Smooth muscle cell (in vitro differentiated cells): ENCODE results near the gene SLC25A43. TPM values are rescaled to one million over a fixed set of nuclear protein-coding genes. Genes with fewer than 3 reads are reported as not detected.
"Not testable (repeated sequence)": the region's sequence is repeated elsewhere in the genome, so short reads cannot be mapped to it uniquely, and the experiment has no call there.

Experiments used
- DNase-seq: peaks from one replicate; lab custom pipeline; 2025; ENCODE audit not compliant: unreplicated experiment; lab: John Stamatoyannopoulos, UW
- H2AFZ ChIP-seq: fragments of 200-600 bp; sonication (generic); 2 replicates; pipeline ENCODE4 v1.6.0; 2016; ENCODE audit warnings: antibody characterized with exemption, low read depth, mild to moderate bottlenecking
- H3F3A ChIP-seq: fragments of 200-600 bp; sonication (generic); 2 replicates; pipeline ENCODE4 v1.6.0; 2017; ENCODE audit warnings: antibody characterized with exemption, low read depth
- H3K27ac ChIP-seq: fragments of 200-600 bp; sonication (generic); 2 replicates; pipeline ENCODE4 v1.5.1; 2016; ENCODE audit warnings: low read depth, mild to moderate bottlenecking
- H3K27me3 ChIP-seq: fragments of 200-600 bp; sonication (generic); 2 replicates; pipeline ENCODE4 v1.6.1; 2016; ENCODE audit warnings: low read depth, mild to moderate bottlenecking
- H3K36me3 ChIP-seq: fragments of 200-600 bp; sonication (generic); 2 replicates; pipeline ENCODE4 v1.5.1; 2016; ENCODE audit warnings: low read depth
- H3K4me1 ChIP-seq: fragments of 200-600 bp; sonication (generic); 2 replicates; pipeline ENCODE4 v1.5.1; 2016; ENCODE audit warnings: low read depth
- H3K4me2 ChIP-seq: fragments of 200-600 bp; sonication (generic); 2 replicates; pipeline ENCODE4 v1.6.0; 2016; ENCODE audit warnings: mild to moderate bottlenecking
- H3K4me3 ChIP-seq: fragments of 200-600 bp; sonication (generic); 2 replicates; pipeline ENCODE4 v1.5.1; 2016; ENCODE audit warnings: mild to moderate bottlenecking
- H3K79me2 ChIP-seq: fragments of 200-600 bp; sonication (generic); 2 replicates; pipeline ENCODE4 v1.6.0; 2016; ENCODE audit warnings: low read depth, mild to moderate bottlenecking
- H3K9ac ChIP-seq: fragments of 200-600 bp; sonication (generic); 2 replicates; pipeline ENCODE4 v1.6.0; 2016; ENCODE audit warnings: low read depth
- H3K9me3 ChIP-seq: fragments of 200-600 bp; sonication (generic); replicated peaks from 2 replicates; pipeline ENCODE4 v1.5.1; 2016; ENCODE audit warnings: low read depth
- H4K20me1 ChIP-seq: fragments of 200-600 bp; sonication (generic); 2 replicates; pipeline ENCODE4 v1.6.0; 2016; ENCODE audit warnings: low read depth
- WGBS: methylation state at CpG from one replicate; pipeline ENCODE4 v1.1.7; 2016; ENCODE audit warnings: low lambda C conversion rate; 5-methylcytosine and 5-hydroxymethylcytosine counted together
- polyA plus RNA-seq: library from polyadenylated mRNA; unstranded; fragments of >200 nt; fragmentation: Nextera tagmentation; extraction: Ambion mirVana; gene quantifications from 2 replicates; pipeline ENCODE4 v1.2.1, GENCODE V29; 2016
- total RNA-seq: library from RNA; depleted of rRNA; stranded (reverse); fragments of >200 nt; gene quantifications from 2 replicates; pipeline ENCODE4 v1.2.3, GENCODE V29; 2014
- TF ChIP-seq, protein P1 (sequence below): fragments of 200-600 bp; sonication (generic); IDR thresholded peaks from 2 replicates; pipeline ENCODE4 v1.5.1; 2017; ENCODE audit warnings: borderline replicate concordance, mild to moderate bottlenecking, antibody characterized with exemption; ENCODE audit not compliant: insufficient read depth, poor library complexity, severe bottlenecking

SLC25A43 gene
- total and polyA plus RNA-seq, 2 experiments from 2014 or later, result 15.4 to 15.6 TPM

DNA sequence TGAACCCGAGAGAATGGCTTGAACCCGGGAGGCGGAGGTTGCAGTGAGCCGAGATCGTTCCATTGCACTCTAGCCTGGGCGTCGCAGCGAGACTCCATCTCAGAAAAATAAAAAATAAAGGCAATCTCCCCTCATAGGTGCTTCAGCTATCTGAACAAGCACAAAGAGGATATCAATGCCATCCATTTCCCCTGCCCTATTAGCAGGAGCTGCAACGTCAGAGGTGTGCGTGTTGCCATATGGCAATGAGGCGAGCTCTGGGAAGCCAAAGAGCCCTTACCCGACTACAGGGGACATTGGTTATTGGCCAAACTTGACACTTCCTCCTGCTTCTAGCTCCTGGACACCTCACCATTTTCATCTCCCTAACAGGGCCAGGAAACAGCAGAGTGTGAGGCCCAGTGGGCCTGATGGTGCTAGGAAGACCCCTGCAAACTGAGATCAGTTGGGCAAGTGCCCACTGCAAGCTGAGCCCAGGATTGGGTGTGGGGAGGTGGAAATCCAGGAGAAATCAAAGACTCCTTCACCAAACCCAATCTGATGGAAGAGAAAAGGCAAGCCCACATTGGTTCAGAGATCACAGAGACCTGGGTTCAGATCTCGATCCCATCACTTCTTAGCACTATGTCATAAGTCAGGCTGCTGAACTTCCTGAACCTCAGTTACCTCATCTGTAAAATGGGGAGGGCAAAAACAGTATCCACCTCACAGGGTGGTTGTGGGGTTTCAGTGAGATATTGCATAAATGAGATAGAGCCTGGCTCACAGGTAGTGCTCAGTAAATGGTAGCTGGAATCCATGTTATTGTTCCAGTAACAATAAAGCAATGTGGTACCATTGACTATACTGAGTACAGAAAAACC is 90.3 kb downstream of the SLC25A43 start:
- Histone ChIP-seq H3F3A (no peaks in the 10 kb centered on the region), H3K4me2 (no peak overlapping the region), H4K20me1 (no peaks in the 10 kb centered on the region), H3K79me2 (no peaks in the 10 kb centered on the region), H3K27me3 (no peaks in the 10 kb centered on the region), H3K9ac (no peak overlapping the region), H3K4me3 (no peak overlapping the region), H3K36me3 (no peaks in the 10 kb centered on the region), H3K4me1 (no peaks in the 10 kb centered on the region), H2AFZ (no peak overlapping the region), H3K9me3 (no peaks in the 10 kb centered on the region), H3K27ac (no peak overlapping the region)
- WGBS, result 89% methylated on average over 13 of the region's 13 CpGs
- TF ChIP-seq, protein P1, sequence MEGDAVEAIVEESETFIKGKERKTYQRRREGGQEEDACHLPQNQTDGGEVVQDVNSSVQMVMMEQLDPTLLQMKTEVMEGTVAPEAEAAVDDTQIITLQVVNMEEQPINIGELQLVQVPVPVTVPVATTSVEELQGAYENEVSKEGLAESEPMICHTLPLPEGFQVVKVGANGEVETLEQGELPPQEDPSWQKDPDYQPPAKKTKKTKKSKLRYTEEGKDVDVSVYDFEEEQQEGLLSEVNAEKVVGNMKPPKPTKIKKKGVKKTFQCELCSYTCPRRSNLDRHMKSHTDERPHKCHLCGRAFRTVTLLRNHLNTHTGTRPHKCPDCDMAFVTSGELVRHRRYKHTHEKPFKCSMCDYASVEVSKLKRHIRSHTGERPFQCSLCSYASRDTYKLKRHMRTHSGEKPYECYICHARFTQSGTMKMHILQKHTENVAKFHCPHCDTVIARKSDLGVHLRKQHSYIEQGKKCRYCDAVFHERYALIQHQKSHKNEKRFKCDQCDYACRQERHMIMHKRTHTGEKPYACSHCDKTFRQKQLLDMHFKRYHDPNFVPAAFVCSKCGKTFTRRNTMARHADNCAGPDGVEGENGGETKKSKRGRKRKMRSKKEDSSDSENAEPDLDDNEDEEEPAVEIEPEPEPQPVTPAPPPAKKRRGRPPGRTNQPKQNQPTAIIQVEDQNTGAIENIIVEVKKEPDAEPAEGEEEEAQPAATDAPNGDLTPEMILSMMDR, result no peak
- no peak for DNase-seq

DNA sequence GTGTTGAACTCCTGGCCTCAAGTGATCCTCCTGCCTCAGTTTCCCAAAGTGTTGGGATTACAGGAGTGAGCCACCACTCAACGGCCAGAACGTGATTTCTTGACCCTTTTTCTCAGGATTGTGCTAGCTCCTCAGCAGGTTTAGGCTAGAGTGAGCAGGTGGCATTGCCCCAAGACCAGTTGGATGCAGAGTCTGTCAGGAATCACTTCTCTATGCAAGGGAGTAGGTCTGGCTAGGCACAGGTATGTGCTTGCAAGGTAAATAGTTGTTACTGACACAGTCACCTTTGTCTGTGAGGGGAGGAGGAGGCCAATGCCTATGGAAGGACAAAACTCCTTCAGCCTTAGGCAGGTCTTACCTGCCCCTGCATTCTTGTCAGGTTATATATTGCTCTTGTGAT is 93.3 kb downstream of the SLC25A43 start:
- H3K27me3 ChIP-seq, result no peaks in the 10 kb centered on the region
- H2AFZ ChIP-seq, result no peak overlapping the region
- no peaks in the 10 kb centered on the region for H3F3A ChIP-seq
- no peak overlapping the region for H3K9ac ChIP-seq
- no peaks in the 10 kb centered on the region for H4K20me1 ChIP-seq
- no peaks in the 10 kb centered on the region for H3K36me3 ChIP-seq
- H3K4me3 ChIP-seq, result no peak overlapping the region
- DNase-seq, result no peak
- no peak overlapping the region for H3K27ac ChIP-seq
- WGBS, result 82% methylated on average over 2 of the region's 2 CpGs
- H3K9me3 ChIP-seq, result no peaks in the 10 kb centered on the region
- no peaks in the 10 kb centered on the region for H3K79me2 ChIP-seq
- H3K4me1 ChIP-seq, result no peaks in the 10 kb centered on the region
- TF ChIP-seq, protein P1, result no peak
- H3K4me2 ChIP-seq, result no peak overlapping the region

DNA sequence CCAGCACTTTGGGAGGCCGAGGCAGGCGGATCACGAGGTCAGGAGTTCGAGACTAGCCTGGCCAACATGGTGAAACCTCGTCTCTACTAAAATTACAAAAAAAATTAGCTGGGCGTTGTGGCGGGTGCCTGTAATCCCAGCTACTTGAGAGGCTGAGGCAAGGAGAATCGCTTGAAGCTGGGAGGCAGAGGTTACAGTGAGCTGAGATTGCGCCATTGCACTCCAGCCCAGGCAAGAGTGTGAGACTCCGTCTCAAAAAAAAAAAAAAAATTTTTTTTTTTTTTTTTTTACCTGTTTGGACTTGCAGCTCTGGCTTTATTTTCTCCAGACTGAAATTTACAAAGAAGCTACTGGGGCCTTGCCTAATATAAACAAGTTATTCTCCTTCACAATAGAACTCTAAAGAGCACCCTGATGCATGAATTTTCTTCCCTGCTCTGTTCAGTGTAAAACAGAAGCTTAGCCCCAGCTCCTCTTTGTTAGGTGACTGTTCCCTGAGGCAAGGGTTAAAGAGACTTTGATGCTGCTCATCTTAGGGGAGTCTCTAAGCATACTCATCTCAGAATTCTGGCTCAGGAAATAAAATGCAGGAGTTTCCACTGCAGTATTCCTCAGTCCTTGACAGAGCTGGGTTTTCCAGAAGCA is 94.8 kb downstream of the SLC25A43 start:
- H3F3A ChIP-seq, H3K27me3 ChIP-seq, H3K4me3 ChIP-seq, H3K9me3 ChIP-seq, H4K20me1 ChIP-seq, H3K4me1 ChIP-seq, DNase-seq, H3K4me2 ChIP-seq, H3K36me3 ChIP-seq, H3K9ac ChIP-seq, H2AFZ ChIP-seq, H3K79me2 ChIP-seq, H3K27ac ChIP-seq: not testable (repeated sequence)
- WGBS, result 84% methylated on average over 10 of the region's 10 CpGs

DNA sequence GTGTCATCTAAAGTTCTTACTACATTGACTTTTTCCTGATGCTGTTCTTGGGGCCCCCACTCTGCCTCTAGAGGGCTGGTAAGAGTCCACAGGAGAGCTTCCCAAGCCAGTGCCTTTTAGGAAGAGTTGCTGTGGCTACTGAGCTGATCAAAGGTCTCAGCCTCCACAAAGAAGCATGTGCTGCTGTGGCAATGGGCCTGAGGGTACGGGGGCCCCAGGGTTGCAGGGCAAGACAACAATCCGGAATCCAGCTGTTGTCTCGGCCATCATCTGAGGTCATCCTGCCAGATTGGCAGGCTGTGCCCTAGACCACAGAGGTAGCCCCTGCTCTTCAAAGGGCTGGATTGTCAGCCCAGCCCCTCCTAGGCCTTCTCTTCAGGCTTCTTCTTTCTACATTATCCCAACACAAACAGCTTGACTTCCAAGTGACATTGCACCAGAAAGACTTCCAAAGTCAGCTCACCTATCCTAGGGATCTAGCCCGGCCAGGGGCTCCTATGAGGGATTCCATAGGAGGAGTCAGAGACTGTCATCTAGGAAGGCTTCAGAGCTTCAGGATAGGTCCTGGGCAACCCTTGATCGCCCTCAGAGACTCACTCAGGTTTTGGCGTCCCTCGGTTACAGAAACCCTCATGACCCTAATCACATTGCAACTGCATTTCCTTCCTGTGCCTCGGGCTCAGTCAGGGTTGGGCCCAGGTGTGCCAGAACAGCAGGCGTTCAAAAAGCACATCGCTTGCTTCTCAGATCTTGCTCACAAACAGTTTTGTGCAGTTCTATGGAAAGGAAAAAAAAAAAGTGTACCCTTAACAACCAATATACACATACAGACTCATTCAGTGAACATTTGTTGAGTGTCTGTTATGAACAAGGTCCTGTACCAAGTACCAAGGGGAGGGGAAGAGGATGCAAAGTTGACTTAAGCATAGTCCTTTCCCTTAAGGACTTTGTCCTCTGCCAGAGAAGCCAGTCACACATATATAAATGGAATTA is 96.9 kb downstream of the SLC25A43 start:
- Histone ChIP-seq H2AFZ (no peak overlapping the region), H3K4me1 (no peaks in the 10 kb centered on the region), H3K4me2 (no peak overlapping the region), H3K36me3 (no peaks in the 10 kb centered on the region), H3F3A (no peaks in the 10 kb centered on the region), H4K20me1 (no peaks in the 10 kb centered on the region), H3K27me3 (no peaks in the 10 kb centered on the region), H3K27ac (no peak overlapping the region), H3K79me2 (no peaks in the 10 kb centered on the region), H3K9me3 (no peaks in the 10 kb centered on the region), H3K9ac (no peak overlapping the region), H3K4me3 (no peak overlapping the region)
- 71% methylated on average over 10 of the region's 10 CpGs for WGBS
- TF ChIP-seq, protein P1, result no peak
- DNase-seq, result no peak
